H1 (cell line): ENCODE data around the gene SPP1. TPM values are rescaled to one million over a fixed set of nuclear protein-coding genes. Genes with fewer than 3 reads are reported as not detected.

ENCODE experiments used
- CTCF ChIA-PET: fragments of 300-600 bp; sonication (Branson Sonifier 250); formaldehyde crosslinking; loops from one replicate; lab custom pipeline; 2021; ENCODE audit not compliant: partially characterized antibody; lab: Charles Lee
- POLR2A ChIA-PET: fragments of 300-600 bp; sonication (Branson Sonifier 250); formaldehyde crosslinking; loops from one replicate; lab custom pipeline; 2021; ENCODE audit warnings: inconsistent platforms; ENCODE audit not compliant: partially characterized antibody; lab: Charles Lee
- DNase-seq, 2 experiments: peaks; one replicate each; pipeline versions ENCODE4 v3.0.0 to v3.0.0-alpha.2; 2010 to 2022; ENCODE audit warnings: low spot score in 2 of 2, low read depth in 1 of 2, mixed read lengths in 1 of 2
- FAIRE-seq: peaks from 2 replicates; lab custom pipeline; 2011; peaks lifted over from hg19 to GRCh38; lab: Jason Lieb, UNC
- H2AFZ ChIP-seq: 2 replicates; pipeline ENCODE4 v1.8.1; 2012; ENCODE audit warnings: low read length, inconsistent platforms
- H2AK5ac ChIP-seq: 2 replicates; pipeline ENCODE4 v1.6.1; 2013; ENCODE audit warnings: low read depth, low read length
- H2BK120ac ChIP-seq: replicated peaks from 2 replicates; pipeline ENCODE3; 2013; ENCODE audit warnings: low read depth, low read length, inconsistent platforms
- H2BK12ac ChIP-seq: 2 replicates; pipeline ENCODE4 v1.6.1; 2013; ENCODE audit warnings: low read depth, low read length
- H2BK15ac ChIP-seq: 2 replicates; pipeline ENCODE4 v1.6.1; 2013; ENCODE audit warnings: low read length
- H2BK20ac ChIP-seq: 2 replicates; pipeline ENCODE4 v1.6.1; 2013; ENCODE audit warnings: low read length
- H2BK5ac ChIP-seq: 2 replicates; pipeline ENCODE4 v1.6.1; 2013; ENCODE audit warnings: low read depth, low read length
- H3K14ac ChIP-seq: 2 replicates; pipeline ENCODE4 v1.6.1; 2013; ENCODE audit warnings: inconsistent platforms; ENCODE audit not compliant: insufficient read length
- H3K18ac ChIP-seq: 2 replicates; pipeline ENCODE4 v1.6.1; 2013; ENCODE audit warnings: low read length; ENCODE audit errors: extremely low read depth
- H3K23ac ChIP-seq: 2 replicates; pipeline ENCODE4 v1.6.1; 2013; ENCODE audit warnings: inconsistent platforms; ENCODE audit not compliant: insufficient read length
- H3K23me2 ChIP-seq: 2 replicates; pipeline ENCODE4 v1.6.1; 2013; ENCODE audit warnings: low read depth, low read length
- H3K27ac ChIP-seq: 2 replicates; pipeline ENCODE4 v1.6.1; 2011; ENCODE audit warnings: low read depth, low read length, inconsistent platforms
- H3K27me3 ChIP-seq, 4 experiments: replicated peaks in 1 of 4; 1 replicate in 1 of 4; 2 replicates in 3 of 4; pipeline versions ENCODE4 v1.6.1 to v1.8.1; 2011 to 2013; ENCODE audit warnings: low read length in 3 of 4, mild to moderate bottlenecking in 3 of 4, inconsistent platforms in 2 of 4, mixed read lengths in 2 of 4, moderate library complexity in 1 of 4; ENCODE audit not compliant: control insufficient read depth in 3 of 4, insufficient read depth in 3 of 4; ENCODE audit errors: extremely low read depth in 1 of 4
- H3K36me3 ChIP-seq, 4 experiments: 2 replicates each; pipeline versions ENCODE4 v1.6.1 to v1.8.1; 2011 to 2013; ENCODE audit warnings: mild to moderate bottlenecking in 4 of 4, low read length in 3 of 4, moderate library complexity in 2 of 4, control low read depth in 1 of 4, inconsistent platforms in 1 of 4; ENCODE audit not compliant: insufficient read depth in 4 of 4, control insufficient read depth in 2 of 4
- H3K4ac ChIP-seq: replicated peaks from 2 replicates; pipeline ENCODE3; 2013; ENCODE audit warnings: low read length, low read depth, mixed read lengths, inconsistent platforms; ENCODE audit not compliant: insufficient read length
- H3K4me1 ChIP-seq, 4 experiments: replicated peaks in 1 of 4; 1 replicate in 1 of 4; 2 replicates in 3 of 4; pipeline versions ENCODE4 v1.6.1 to v1.8.1; 2011 to 2013; ENCODE audit warnings: low read length in 3 of 4, inconsistent platforms in 2 of 4, mixed read lengths in 1 of 4; ENCODE audit not compliant: insufficient read depth in 4 of 4, control insufficient read depth in 3 of 4
- H3K4me2 ChIP-seq, 2 experiments: 2 replicates each; pipeline versions ENCODE4 v1.6.1 to v1.8.1; 2011 to 2013; ENCODE audit warnings: low read depth in 2 of 2, low read length in 2 of 2, control low read depth in 1 of 2, inconsistent platforms in 1 of 2, mild to moderate bottlenecking in 1 of 2; ENCODE audit not compliant: insufficient read depth in 1 of 2
- H3K4me3 ChIP-seq, 4 experiments: fragments of 200-600, 300-600 bp in 1 of 4; sonication (generic), shearing (Covaris generic), sonication (Bioruptor Twin) in 1 of 4; 2 replicates each; pipeline versions ENCODE4 v1.5.1 to v1.8.1; 2011 to 2016; ENCODE audit warnings: low read length in 4 of 4, low read depth in 3 of 4, control low read depth in 2 of 4, inconsistent platforms in 2 of 4, mild to moderate bottlenecking in 2 of 4, mixed read lengths in 1 of 4, moderate library complexity in 1 of 4; ENCODE audit not compliant: insufficient read depth in 2 of 4; ENCODE audit errors: extremely low read depth in 1 of 4
- H3K56ac ChIP-seq: replicated peaks from 2 replicates; pipeline ENCODE3; 2013; ENCODE audit warnings: low read depth, mild to moderate bottlenecking, mixed read lengths, low read length, inconsistent platforms; ENCODE audit not compliant: insufficient read length
- H3K79me1 ChIP-seq: 2 replicates; pipeline ENCODE4 v1.6.1; 2013; ENCODE audit warnings: low read depth, low read length, control low read depth
- H3K79me2 ChIP-seq, 2 experiments: 2 replicates each; pipeline versions ENCODE4 v1.6.1 to v1.8.1; 2012 to 2013; ENCODE audit warnings: low read length in 2 of 2, mild to moderate bottlenecking in 2 of 2, inconsistent platforms in 1 of 2; ENCODE audit not compliant: insufficient read depth in 2 of 2, control insufficient read depth in 1 of 2
- H3K9ac ChIP-seq, 4 experiments: replicated peaks in 1 of 4; 1 replicate in 1 of 4; 2 replicates in 3 of 4; pipeline versions ENCODE4 v1.6.1 to v1.8.1; 2011 to 2013; ENCODE audit warnings: low read depth in 3 of 4, low read length in 3 of 4, control low read depth in 2 of 4, mild to moderate bottlenecking in 2 of 4, moderate library complexity in 2 of 4, inconsistent platforms in 1 of 4; ENCODE audit errors: extremely low read depth in 1 of 4
- H3K9me3 ChIP-seq, 2 experiments: 2 replicates each; pipeline versions ENCODE4 v1.6.1 to v1.8.1; 2012 to 2013; ENCODE audit warnings: mild to moderate bottlenecking in 2 of 2, moderate library complexity in 2 of 2, control low read depth in 1 of 2, inconsistent platforms in 1 of 2, low read depth in 1 of 2, low read length in 1 of 2, mixed read lengths in 1 of 2; ENCODE audit not compliant: insufficient read depth in 2 of 2
- H4K20me1 ChIP-seq, 2 experiments: replicated peaks in 1 of 2; 2 replicates each; pipeline versions ENCODE3 to v1.8.1; 2011 to 2013; ENCODE audit warnings: inconsistent platforms in 2 of 2, low read length in 2 of 2, mild to moderate bottlenecking in 1 of 2; ENCODE audit not compliant: insufficient read depth in 2 of 2, control insufficient read depth in 1 of 2
- H4K5ac ChIP-seq: 2 replicates; pipeline ENCODE4 v1.6.1; 2013; ENCODE audit warnings: low read length, low read depth, mixed read lengths, inconsistent platforms; ENCODE audit not compliant: insufficient read length
- H4K8ac ChIP-seq: 2 replicates; pipeline ENCODE4 v1.8.0; 2013; ENCODE audit warnings: mild to moderate bottlenecking, moderate library complexity, low read length, inconsistent platforms; ENCODE audit not compliant: insufficient read depth; ENCODE audit errors: extremely low read depth
- H4K91ac ChIP-seq: replicated peaks from 2 replicates; pipeline ENCODE3; 2013; ENCODE audit warnings: low read length, mixed read lengths, inconsistent platforms; ENCODE audit not compliant: insufficient read length
- GTF2F1 ChIP-seq: IDR thresholded peaks from 2 replicates; pipeline ENCODE4 v1.6.1; 2012; ENCODE audit warnings: low read depth, low read length, improper control_type of control experiment, borderline replicate concordance
- MAFK ChIP-seq: IDR thresholded peaks from 2 replicates; pipeline ENCODE4 v1.6.1; 2012; ENCODE audit warnings: low read depth, mild to moderate bottlenecking, improper control_type of control experiment, low read length
- POLR2AphosphoS5 ChIP-seq: IDR thresholded peaks from 2 replicates; pipeline ENCODE4 v1.6.1; 2011; ENCODE audit warnings: low read depth, low read length
- RFX5 ChIP-seq: IDR thresholded peaks from 2 replicates; pipeline ENCODE4 v1.6.1; 2011; ENCODE audit warnings: low read depth, low read length, improper control_type of control experiment, borderline replicate concordance
- SAP30 ChIP-seq: fragments of 300-600 bp; sonication (generic); IDR thresholded peaks from 2 replicates; pipeline ENCODE4 v1.7.1; 2012; ENCODE audit warnings: low read length, moderate library complexity, mild to moderate bottlenecking, inconsistent platforms; ENCODE audit not compliant: insufficient read depth, insufficient replicate concordance
- SIN3A ChIP-seq, 2 experiments: IDR thresholded peaks in 1 of 2; conservative IDR thresholded peaks in 1 of 2; 2 replicates each; pipeline ENCODE4 v1.6.1; 2011 to 2012; ENCODE audit warnings: low read length in 2 of 2, improper control_type of control experiment in 1 of 2, low read depth in 1 of 2, mild to moderate bottlenecking in 1 of 2
- SIX5 ChIP-seq: IDR thresholded peaks from 2 replicates; pipeline ENCODE4 v1.6.1; 2011; ENCODE audit warnings: mild to moderate bottlenecking, low read depth, low read length
- SP4 ChIP-seq: IDR thresholded peaks from 2 replicates; pipeline ENCODE4 v1.6.1; 2012; ENCODE audit warnings: low read length, inconsistent platforms
- TAF1 ChIP-seq: IDR thresholded peaks from 2 replicates; pipeline ENCODE4 v1.6.1; 2011; ENCODE audit warnings: mild to moderate bottlenecking, low read depth, low read length
- WGBS, 2 experiments: shearing (Covaris generic) in 1 of 2; methylation state at CpG; one replicate each; pipeline versions ENCODE4 v1.1.6 to v1.1.7; 2013 to 2015; ENCODE audit warnings: low lambda C conversion rate in 2 of 2, mixed read lengths in 2 of 2, inconsistent platforms in 1 of 2, low coverage in 1 of 2, missing lambda C conversion rate in 1 of 2; ENCODE audit not compliant: insufficient replicate concordance in 2 of 2, insufficient coverage in 1 of 2, insufficient read length in 1 of 2; ENCODE audit errors: extremely low coverage in 1 of 2, missing lambda C conversion rate in 1 of 2; 5-methylcytosine and 5-hydroxymethylcytosine counted together
- polyA plus RNA-seq, 7 experiments: library from polyadenylated mRNA; depleted of rRNA in 3 of 7; stranded (reverse) in 5 of 7; unstranded in 2 of 7; fragments of >200 nt in 5 of 7; fragments of 200-250 nt in 2 of 7; gene quantifications; 1 replicate in 5 of 7; 2 replicates in 1 of 7; 4 replicates in 1 of 7; pipeline versions ENCODE4 v1.2.1 to v1.2.3, GENCODE V29; 2011 to 2013; ENCODE audit warnings: missing spikeins in 2 of 7, mixed read lengths in 2 of 7
- total RNA-seq: library from RNA; stranded (reverse); fragmentation: NEBNext Ultra II Directional; extraction: Animal tissue kit (Norgen Biotek cat#: 25700); gene quantifications from 2 replicates; pipeline ENCODE4 v1.2.1, GENCODE V29; 2021
- TF ChIP-seq, protein P1 (sequence below): IDR thresholded peaks from 2 replicates; pipeline ENCODE4 v1.6.1; 2012; ENCODE audit warnings: low read length, inconsistent platforms

The SPP1 gene
- total and polyA plus RNA-seq, 2 of the 8 experiments (the other 6 are each of a cell fraction or from before 2014, with no cell fraction given) = 13.7 to 26.5 TPM

DNA sequence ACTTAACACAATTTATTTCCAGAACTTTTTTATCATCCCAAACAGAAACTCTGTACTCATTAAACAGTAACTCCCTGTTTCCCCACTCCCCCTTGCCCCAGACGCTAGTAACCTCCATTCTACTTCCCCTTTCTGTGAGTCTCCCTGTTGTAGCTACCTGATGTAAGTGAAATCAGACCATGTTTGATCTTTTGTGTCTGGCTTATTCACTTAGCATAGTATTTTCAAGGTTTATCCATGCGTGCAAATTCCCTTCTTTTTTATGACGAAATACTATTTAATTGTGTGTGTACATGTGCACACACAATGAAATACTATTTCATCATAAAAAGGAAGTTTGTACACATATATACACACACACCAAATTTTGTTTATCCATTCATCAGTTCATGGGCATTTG is 37.1 kb downstream of the SPP1 start:
- Histone ChIP-seq H4K20me1 (peaks cover 10 to 20% of the 10 kb centered on the region in 2 experiments), H3K4me2 (no peak overlapping the region)
- no peak for FAIRE-seq

More for the DNA sequence above, 37.1 kb downstream of the SPP1 start:
- no peak overlapping the region for H2BK15ac ChIP-seq
- H3K14ac ChIP-seq = no peak overlapping the region
- H3K23me2 ChIP-seq = 0 out of 2 replicates have a peak, but pooled peaks cover 4% of the 10 kb centered on the region
- no peak overlapping the region for H2BK12ac ChIP-seq
- 80% methylated on average over 3 of the region's 3 CpGs; no CpG with 5 or more reads in 1 of the 2 experiments for WGBS, 2 experiments
- H2BK20ac ChIP-seq = no peak overlapping the region
- no peak overlapping the region for H2AK5ac ChIP-seq
- no peak overlapping the region for H3K56ac ChIP-seq
- TF ChIP-seq POLR2AphosphoS5 (no peak), SIN3A (conservative IDR thresholded peaks at IDR 0.05 in 1 of 2, IDR thresholded peaks at IDR 0.05 in 1 of 2; ENCODE audit: low read depth in 1 of 2, low read length in 2 of 2) (no peak), TAF1 (no peak), SIX5 (no peak), MAFK (no peak), SAP30 (no peak), SP4 (no peak), RFX5 (no peak), GTF2F1 (no peak)
- TF ChIP-seq, protein P1, sequence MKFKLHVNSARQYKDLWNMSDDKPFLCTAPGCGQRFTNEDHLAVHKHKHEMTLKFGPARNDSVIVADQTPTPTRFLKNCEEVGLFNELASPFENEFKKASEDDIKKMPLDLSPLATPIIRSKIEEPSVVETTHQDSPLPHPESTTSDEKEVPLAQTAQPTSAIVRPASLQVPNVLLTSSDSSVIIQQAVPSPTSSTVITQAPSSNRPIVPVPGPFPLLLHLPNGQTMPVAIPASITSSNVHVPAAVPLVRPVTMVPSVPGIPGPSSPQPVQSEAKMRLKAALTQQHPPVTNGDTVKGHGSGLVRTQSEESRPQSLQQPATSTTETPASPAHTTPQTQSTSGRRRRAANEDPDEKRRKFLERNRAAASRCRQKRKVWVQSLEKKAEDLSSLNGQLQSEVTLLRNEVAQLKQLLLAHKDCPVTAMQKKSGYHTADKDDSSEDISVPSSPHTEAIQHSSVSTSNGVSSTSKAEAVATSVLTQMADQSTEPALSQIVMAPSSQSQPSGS = no peak
- no peak overlapping the region for H3K4me3 ChIP-seq
- no peak for DNase-seq
- CTCF ChIA-PET = interaction anchor here (1.1 to 1.9 kb wide), 3 partner anchors 20 to 164 kb away, joined by 4 to 6 read pairs (median 6); no protein-coding TSS in a partner anchor
- H3K9me3 ChIP-seq = no peaks in the 10 kb centered on the region
- H3K27ac ChIP-seq = no peak overlapping the region
- no peak overlapping the region for H4K5ac ChIP-seq
- no peak overlapping the region for H4K91ac ChIP-seq
- no peaks in the 10 kb centered on the region for H3K27me3 ChIP-seq
- H3K36me3 ChIP-seq = no peaks in the 10 kb centered on the region
- peaks cover 4 to 92% of the 10 kb centered on the region in 2 experiments; a peak in 3 of 4 replicates for H3K79me2 ChIP-seq
- no peak overlapping the region for H2AFZ ChIP-seq
- H4K8ac ChIP-seq = no peak overlapping the region
- no peak overlapping the region for H3K23ac ChIP-seq
- POLR2A ChIA-PET = interaction anchor here (0.6 to 1.8 kb wide), 3 partner anchors 8 to 36 kb away, joined by 3 to 5 read pairs (median 3); no protein-coding TSS in a partner anchor
- H3K18ac ChIP-seq = no peak overlapping the region
- no peak overlapping the region for H3K9ac ChIP-seq
- H3K4ac ChIP-seq = no peak overlapping the region
- H3K4me1 ChIP-seq = peaks cover 1 to 5% (median 3%) of the 10 kb centered on the region in 4 experiments; a peak in 4 of 7 replicates
- peaks cover 13% of the 10 kb centered on the region for H3K79me1 ChIP-seq
- no peak overlapping the region for H2BK120ac ChIP-seq
- H2BK5ac ChIP-seq = no peak overlapping the region
